ENCODE measurements around the gene NR5A1.

GRCh38 chr9:124455820-124456219, 51.4 kb downstream of the NR5A1 start:
- no peak for TF ChIP-seq CTCF (conservative IDR thresholded peaks at IDR 0.05; ENCODE audit: low read length)
- no peak for TF ChIP-seq EZH2phosphoT487 (IDR thresholded peaks at IDR 0.05; ENCODE audit: borderline replicate concordance)
